SK-MEL-5 (cell line): ENCODE measurements around the gene PER3. TPM values are rescaled to one million over a fixed set of nuclear protein-coding genes. Genes with fewer than 3 reads are reported as not detected.

Source experiments
- DNase-seq: peaks from one replicate; pipeline ENCODE4 v3.0.0-alpha.2; 2016; ENCODE audit warnings: low read depth, low spot score
- in situ Hi-C: cut with HindIII; loops from 2 replicates; pipeline ENCODE4 v1.10.0; 2016; ENCODE audit warnings: low sequenced_read_pairs, high pct_unique_total_duplicates, low pct_unique_long_range_greater_than_20kb
- total RNA-seq: library from RNA; depleted of rRNA; stranded (reverse); fragments of >200 nt; shearing (Covaris generic); gene quantifications from 2 replicates; pipeline ENCODE4 v1.2.3, GENCODE V29; 2014

Gene PER3
- total RNA-seq, 1 experiment from 2014 or later: 8.8 TPM

- peak; percentile 37 for DNase-seq
- in situ Hi-C loops: no loop called here
These were observed 27.4 kb downstream of the PER3 start for GRCh38 chr1:7811476-7811875.

- DNase-seq: no peak
- in situ Hi-C loops: no loop called here
These were observed 29.7 kb downstream of the PER3 start for GRCh38 chr1:7813677-7814373.

GRCh38 chr1:7821282-7821681 is 37.2 kb downstream of the PER3 start:
- in situ Hi-C loops: no loop called here

GRCh38 chr1:7824701-7825100 is 40.6 kb downstream of the PER3 start:
- DNase-seq: no peak
- in situ Hi-C loops: no loop called here

More at GRCh38 chr1:7821282-7821681, 37.2 kb downstream of the PER3 start:
- no peak for DNase-seq

- DNase-seq: no peak
These were observed 42.3 kb downstream of the PER3 start for GRCh38 chr1:7826363-7826762.

GRCh38 chr1:7827126-7827955 is 43.2 kb downstream of the PER3 start:
- in situ Hi-C loops: no loop called here

More at GRCh38 chr1:7826363-7826762, 42.3 kb downstream of the PER3 start:
- in situ Hi-C loops: no loop called here

GRCh38 chr1:7831458-7831857 is 47.4 kb downstream of the PER3 start:
- in situ Hi-C loops: no loop called here

More at GRCh38 chr1:7827126-7827955, 43.2 kb downstream of the PER3 start:
- no peak for DNase-seq

GRCh38 chr1:7833035-7833434 is 48.9 kb downstream of the PER3 start:
- no peak for DNase-seq
- in situ Hi-C loops: no loop called here

More at GRCh38 chr1:7831458-7831857, 47.4 kb downstream of the PER3 start:
- no peak for DNase-seq

GRCh38 chr1:7838714-7839113 is 54.6 kb downstream of the PER3 start:
- in situ Hi-C loops: no loop called here

GRCh38 chr1:7839526-7839925 is 55.4 kb downstream of the PER3 start:
- in situ Hi-C loops: no loop called here
- no peak for DNase-seq

More at GRCh38 chr1:7838714-7839113, 54.6 kb downstream of the PER3 start:
- no peak for DNase-seq

GRCh38 chr1:7842517-7842916 is 58.4 kb downstream of the PER3 start:
- in situ Hi-C loops: no loop called here
- DNase-seq: no peak

- no peak for DNase-seq
- in situ Hi-C loops: no loop called here
These were observed 61.7 kb downstream of the PER3 start for GRCh38 chr1:7845761-7846160.

GRCh38 chr1:7846656-7847055 is 62.6 kb downstream of the PER3 start:
- in situ Hi-C loops: no loop called here
- no peak for DNase-seq

- in situ Hi-C loops: no loop called here
- DNase-seq: no peak
These were observed 63.5 kb downstream of the PER3 start for GRCh38 chr1:7847599-7847998.

- no peak for DNase-seq
- in situ Hi-C loops: no loop called here
These were observed 66.7 kb downstream of the PER3 start for GRCh38 chr1:7850786-7851185.

- in situ Hi-C loops: no loop called here
- DNase-seq: no peak
These were observed 69.0 kb downstream of the PER3 start, which contains the start of gene UTS2 for GRCh38 chr1:7852804-7853683. UTS2 (minus strand) TSS chr1:7853065; CDS start chr1:7853003, 62 bp downstream.

GRCh38 chr1:7853684-7854026 is 69.6 kb downstream of the PER3 start:
- in situ Hi-C loops: no loop called here
- no peak for DNase-seq

- peak; percentile 5 for DNase-seq
- in situ Hi-C loops: no loop called here
These were observed 72.3 kb downstream of the PER3 start for GRCh38 chr1:7856345-7856744.
